ENCODE results near the gene ASTL.

The ASTL gene

GRCh38 chr2:96159084-96159830 is 21.0 kb upstream of the ASTL start:
- in situ Hi-C loops (cut with HindIII; ENCODE audit: low sequenced_read_pairs), result no loop called here

- in situ Hi-C loops (cut with HindIII; ENCODE audit: low sequenced_read_pairs), result no loop called here
Measured at GRCh38 chr2:96158554-96158940, 20.2 kb upstream of the ASTL start.

GRCh38 chr2:96157649-96158553 is 19.6 kb upstream of the ASTL start:
- in situ Hi-C loops (cut with HindIII; ENCODE audit: low sequenced_read_pairs), result no loop called here

GRCh38 chr2:96156926-96157648 is 18.8 kb upstream of the ASTL start:
- in situ Hi-C loops (cut with HindIII; ENCODE audit: low sequenced_read_pairs), result no loop called here

GRCh38 chr2:96156011-96156820 is 17.9 kb upstream of the ASTL start:
- in situ Hi-C loops (cut with HindIII; ENCODE audit: low sequenced_read_pairs), result no loop called here

GRCh38 chr2:96154506-96155380 is 16.4 kb upstream of the ASTL start:
- in situ Hi-C loops (cut with HindIII; ENCODE audit: low sequenced_read_pairs), result no loop called here

GRCh38 chr2:96153991-96154431 is 15.7 kb upstream of the ASTL start:
- in situ Hi-C loops (cut with HindIII; ENCODE audit: low sequenced_read_pairs), result no loop called here

- in situ Hi-C loops (cut with HindIII; ENCODE audit: low sequenced_read_pairs), result no loop called here
Measured at GRCh38 chr2:96153291-96153713, 15.0 kb upstream of the ASTL start.

GRCh38 chr2:96152304-96153161 is 14.2 kb upstream of the ASTL start:
- in situ Hi-C loops (cut with HindIII; ENCODE audit: low sequenced_read_pairs), result no loop called here

- in situ Hi-C loops (cut with HindIII; ENCODE audit: low sequenced_read_pairs), result no loop called here
Measured at GRCh38 chr2:96151595-96152303, 13.4 kb upstream of the ASTL start.

GRCh38 chr2:96150791-96151594 is 12.7 kb upstream of the ASTL start:
- in situ Hi-C loops (cut with HindIII; ENCODE audit: low sequenced_read_pairs), result no loop called here

- in situ Hi-C loops (cut with HindIII; ENCODE audit: low sequenced_read_pairs), result no loop called here
Measured at GRCh38 chr2:96150007-96150640, 11.8 kb upstream of the ASTL start.

GRCh38 chr2:96148410-96149217 is 10.3 kb upstream of the ASTL start:
- in situ Hi-C loops (cut with HindIII; ENCODE audit: low sequenced_read_pairs), result no loop called here

- in situ Hi-C loops (cut with HindIII; ENCODE audit: low sequenced_read_pairs), result no loop called here
Measured at GRCh38 chr2:96147593-96148201, 9.4 kb upstream of the ASTL start.

- in situ Hi-C loops (cut with HindIII; ENCODE audit: low sequenced_read_pairs), result no loop called here
Measured at GRCh38 chr2:96146881-96147592, 8.7 kb upstream of the ASTL start.

Data from DLD1 (cell line).